Measurements from ENCODE around the gene GGN. TPM values are rescaled to one million over a fixed set of nuclear protein-coding genes. Genes with fewer than 3 reads are reported as not detected.
"Not testable (repeated sequence)": the region's sequence is repeated elsewhere in the genome, so short reads cannot be mapped to it uniquely, and the experiment has no call there.

GGN gene
- total RNA-seq, 2 donors from 2014 or later: not detected

DNA sequence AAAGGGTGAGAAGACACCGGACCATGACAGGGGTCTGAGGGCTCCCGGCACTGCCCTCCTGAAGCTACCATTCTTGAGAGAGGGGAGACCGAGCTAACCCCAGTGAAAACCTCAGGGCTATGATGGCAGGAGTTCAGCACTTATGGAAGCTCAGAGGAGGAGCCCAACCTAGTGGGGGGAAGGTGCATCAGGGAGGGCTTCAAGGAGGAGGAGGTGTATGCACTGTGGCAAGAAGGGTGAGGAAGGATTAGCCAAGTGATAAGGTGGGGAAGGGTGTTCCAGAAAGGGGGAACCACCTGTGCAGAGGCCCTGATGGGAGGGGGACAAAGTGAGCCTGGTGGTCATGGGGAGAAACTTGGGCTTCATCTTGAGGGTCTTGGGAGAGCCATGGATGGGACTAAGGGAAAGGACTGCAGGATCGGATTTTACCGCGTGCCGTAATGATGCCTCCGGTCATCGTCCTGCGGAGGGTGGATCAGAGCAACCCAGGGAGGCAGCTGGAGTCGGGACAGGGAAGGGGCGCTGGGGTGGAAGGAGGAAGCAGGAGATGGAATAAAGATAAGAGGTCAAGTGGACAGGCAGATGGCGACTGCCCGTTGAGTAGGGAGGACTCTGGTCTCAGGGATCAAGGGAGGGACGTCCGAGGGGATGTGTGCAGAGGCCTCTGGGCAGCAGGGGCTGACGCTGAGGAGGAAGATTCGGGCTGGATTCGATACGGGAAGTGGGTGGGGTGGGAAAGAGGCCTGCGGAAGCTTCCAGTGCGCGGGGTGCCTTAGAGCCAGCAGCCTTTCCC lies 26.8 kb downstream of the GGN start:
- Mint-ChIP-seq H3K36me3 (ENCODE audit: low read depth) (no peaks in the 10 kb centered on the region), H3K27me3 (no peaks in the 10 kb centered on the region), H3K4me1 (peaks cover 11% of the 10 kb centered on the region), H3K4me3 (peak overlapping the region; percentile 87), H3K27ac (peak overlapping the region; percentile 34)
- H3K9me3 ChIP-seq (ENCODE audit: control insufficient read depth, low read length, poor library complexity, severe bottlenecking): no peaks in the 10 kb centered on the region
- no peak for ATAC-seq
- no peak for DNase-seq

GRCh38 chr19:38360351-38360750 lies 27.5 kb downstream of the GGN start:
- no peaks in the 10 kb centered on the region for H3K27me3 Mint-ChIP-seq
- DNase-seq (no peak), ATAC-seq (no peak)
- H3K4me3 Mint-ChIP-seq: peak overlapping the region; percentile 87
- peak overlapping the region; percentile 34 for H3K27ac Mint-ChIP-seq
- H3K36me3 Mint-ChIP-seq (ENCODE audit: low read depth): no peaks in the 10 kb centered on the region
- no peaks in the 10 kb centered on the region for H3K9me3 ChIP-seq (ENCODE audit: control insufficient read depth, low read length, poor library complexity, severe bottlenecking)
- peaks cover 12% of the 10 kb centered on the region for H3K4me1 Mint-ChIP-seq

DNA sequence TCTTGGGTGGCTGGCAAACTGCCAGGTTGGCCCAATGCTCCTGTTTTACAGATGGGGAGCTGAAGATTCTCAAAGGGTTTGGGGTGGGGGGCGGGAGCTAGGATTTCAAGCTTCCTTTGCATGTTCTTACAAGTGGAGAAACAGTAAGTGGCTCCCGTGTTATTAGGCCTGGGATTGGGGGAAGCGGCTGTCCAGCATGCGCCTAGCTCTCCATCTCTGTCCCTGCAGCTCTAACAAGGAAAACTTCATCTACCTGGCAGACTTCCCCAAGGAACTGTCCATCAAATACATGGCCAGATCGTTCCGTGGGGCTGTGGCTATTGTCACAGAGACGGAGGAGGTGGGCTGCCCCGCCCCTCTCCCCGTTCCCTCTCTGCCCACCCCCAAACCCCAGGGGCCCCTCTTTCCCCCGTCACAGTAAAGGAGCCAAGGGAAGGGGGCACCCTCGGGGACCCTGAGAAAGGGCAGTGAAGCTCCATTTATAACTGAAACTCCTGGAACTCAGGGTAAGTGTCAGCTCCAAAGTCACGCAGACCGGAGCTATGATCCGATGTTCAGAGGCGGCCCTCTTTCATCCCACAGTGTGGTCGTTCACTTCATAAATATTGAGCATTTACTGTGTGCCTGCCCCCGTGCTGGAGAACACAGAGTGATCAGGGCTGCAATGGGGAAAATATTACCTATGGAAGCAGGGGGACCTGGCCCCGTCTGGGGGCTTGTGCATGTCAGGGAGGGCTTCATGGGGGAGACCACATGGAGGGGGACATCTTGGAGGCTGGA lies 28.4 kb downstream of the GGN start:
- Mint-ChIP-seq H3K27me3 (peaks cover 2% of the 10 kb centered on the region), H3K4me3 (peak overlapping the region; percentile 51), H3K36me3 (ENCODE audit: low read depth) (no peaks in the 10 kb centered on the region), H3K27ac (no peak overlapping the region), H3K4me1 (peaks cover 12% of the 10 kb centered on the region)
- DNase-seq (no peak), ATAC-seq (no peak)
- no peaks in the 10 kb centered on the region for H3K9me3 ChIP-seq (ENCODE audit: control insufficient read depth, low read length, poor library complexity, severe bottlenecking)

GRCh38 chr19:38358071-38358470 lies 29.8 kb downstream of the GGN start:
- Mint-ChIP-seq H3K27me3 (peaks cover 5% of the 10 kb centered on the region), H3K36me3 (ENCODE audit: low read depth) (no peaks in the 10 kb centered on the region), H3K4me1 (peaks cover 12% of the 10 kb centered on the region), H3K4me3 (no peak overlapping the region), H3K27ac (no peak overlapping the region)
- ATAC-seq: no peak
- no peaks in the 10 kb centered on the region for H3K9me3 ChIP-seq (ENCODE audit: control insufficient read depth, low read length, poor library complexity, severe bottlenecking)
- no peak for DNase-seq

DNA sequence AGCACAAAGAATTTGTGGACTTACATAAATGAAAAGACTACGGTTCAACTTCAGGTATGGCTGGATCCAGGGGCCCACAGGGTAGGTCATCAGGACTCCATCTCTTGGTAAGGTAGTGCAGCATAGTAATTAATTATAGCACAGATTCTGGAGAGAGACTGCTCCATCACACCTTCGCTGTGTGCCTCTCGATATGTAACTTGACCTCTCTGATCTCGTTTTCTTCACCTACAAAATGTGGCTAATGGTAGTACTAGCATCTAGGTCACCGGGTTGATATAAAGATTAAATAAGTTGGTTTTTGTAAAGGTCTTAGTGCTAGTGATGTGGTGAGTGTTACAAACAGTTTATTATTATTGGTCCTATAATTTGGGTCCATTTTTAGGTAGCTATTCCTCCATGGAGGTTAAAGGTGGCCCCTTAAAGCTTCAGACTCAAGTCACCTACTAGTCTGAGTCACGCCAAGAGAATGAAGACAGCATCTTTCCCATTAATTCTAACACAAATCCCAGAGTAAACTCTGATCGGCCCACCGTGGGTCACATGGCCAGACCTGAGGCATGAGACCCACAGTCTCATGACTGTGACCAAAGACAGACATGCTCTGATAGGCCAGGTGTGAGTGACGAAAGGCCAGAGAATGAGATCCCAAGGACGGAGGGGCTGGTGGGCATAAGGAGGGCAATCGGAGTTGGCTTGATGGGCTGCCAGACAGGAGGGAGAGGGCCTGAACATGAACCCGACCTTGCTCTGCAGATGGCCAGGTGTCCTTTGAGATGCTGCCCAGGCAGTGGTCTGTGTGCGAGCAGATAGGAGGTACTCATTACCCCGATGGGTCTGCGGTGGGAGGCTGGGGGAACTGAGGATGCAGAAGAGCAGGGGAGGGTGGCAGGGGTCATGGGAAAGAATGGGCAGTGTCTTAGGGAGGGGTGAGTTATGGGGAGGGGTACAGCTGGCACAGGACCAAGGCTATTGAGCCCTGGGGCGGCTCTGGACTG lies 31.8 kb downstream of the GGN start:
- peaks cover 5% of the 10 kb centered on the region for H3K27me3 Mint-ChIP-seq

GRCh38 chr19:38352611-38353010 lies 35.2 kb downstream of the GGN start:
- Mint-ChIP-seq H3K27ac (no peak overlapping the region), H3K36me3 (ENCODE audit: low read depth) (peaks cover 2% of the 10 kb centered on the region)
- no peak for DNase-seq

More for the DNA sequence above, 31.8 kb downstream of the GGN start:
- DNase-seq (no peak), ATAC-seq (no peak)
- peaks cover 8% of the 10 kb centered on the region for H3K4me1 Mint-ChIP-seq
- H3K9me3 ChIP-seq (ENCODE audit: control insufficient read depth, low read length, poor library complexity, severe bottlenecking): no peaks in the 10 kb centered on the region
- peaks cover 2% of the 10 kb centered on the region for H3K36me3 Mint-ChIP-seq (ENCODE audit: low read depth)
- peak overlapping the region; percentile 32 for H3K27ac Mint-ChIP-seq
- no peak overlapping the region for H3K4me3 Mint-ChIP-seq

DNA sequence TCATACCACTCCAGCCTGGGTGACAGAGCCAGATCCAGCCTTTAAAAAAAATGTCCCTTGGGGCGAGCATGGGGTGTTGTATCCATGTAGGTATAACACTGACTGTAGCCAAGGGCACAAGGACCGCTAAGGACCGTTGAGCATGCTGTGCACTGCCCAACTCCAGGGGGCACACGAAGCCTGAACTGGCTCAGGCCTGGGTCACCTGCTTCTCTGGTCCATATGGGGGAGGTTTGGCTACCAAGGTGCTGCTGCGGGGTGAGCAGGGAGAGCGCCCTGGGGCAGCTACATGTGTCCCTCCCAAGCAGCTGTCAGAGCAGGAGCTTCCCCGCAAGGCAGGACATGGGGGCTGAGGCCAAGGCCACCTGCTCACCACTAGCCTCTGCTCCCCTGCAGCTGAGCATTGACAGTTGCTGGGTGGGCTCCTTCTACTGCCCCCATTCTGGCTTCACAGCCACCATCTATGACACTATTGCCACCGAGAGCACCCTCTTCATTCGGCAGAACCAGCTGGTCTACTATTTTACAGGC lies 35.9 kb downstream of the GGN start:
- Mint-ChIP-seq H3K27ac (no peak overlapping the region), H3K4me1 (peaks cover 6% of the 10 kb centered on the region), H3K4me3 (no peak overlapping the region), H3K27me3 (peaks cover 5% of the 10 kb centered on the region), H3K36me3 (ENCODE audit: low read depth) (peaks cover 2% of the 10 kb centered on the region)
- no peaks in the 10 kb centered on the region for H3K9me3 ChIP-seq (ENCODE audit: control insufficient read depth, low read length, poor library complexity, severe bottlenecking)
- ATAC-seq (no peak), DNase-seq (no peak)

More at GRCh38 chr19:38352611-38353010, 35.2 kb downstream of the GGN start:
- ATAC-seq: no peak
- H3K9me3 ChIP-seq (ENCODE audit: control insufficient read depth, low read length, poor library complexity, severe bottlenecking): no peaks in the 10 kb centered on the region
- Mint-ChIP-seq H3K4me3 (no peak overlapping the region), H3K4me1 (peaks cover 6% of the 10 kb centered on the region), H3K27me3 (peaks cover 5% of the 10 kb centered on the region)

- DNase-seq (no peak), ATAC-seq (no peak)
- H3K27ac Mint-ChIP-seq: no peak overlapping the region
- H3K36me3 Mint-ChIP-seq (ENCODE audit: low read depth): peaks cover 2% of the 10 kb centered on the region
- no peaks in the 10 kb centered on the region for H3K9me3 ChIP-seq (ENCODE audit: control insufficient read depth, low read length, poor library complexity, severe bottlenecking)
- H3K4me1 Mint-ChIP-seq: peaks cover 3% of the 10 kb centered on the region
- no peak overlapping the region for H3K4me3 Mint-ChIP-seq
- peaks cover 5% of the 10 kb centered on the region for H3K27me3 Mint-ChIP-seq
Observed at GRCh38 chr19:38350883-38351282, 37.0 kb downstream of the GGN start.

- no peak overlapping the region for H3K4me3 Mint-ChIP-seq
- H3K27ac Mint-ChIP-seq: no peak overlapping the region
- H3K36me3 Mint-ChIP-seq (ENCODE audit: low read depth): peaks cover 3% of the 10 kb centered on the region
- ATAC-seq (no peak), DNase-seq (no peak)
- H3K27me3 Mint-ChIP-seq: no peaks in the 10 kb centered on the region
- peaks cover 5% of the 10 kb centered on the region for H3K4me1 Mint-ChIP-seq
- no peaks in the 10 kb centered on the region for H3K9me3 ChIP-seq (ENCODE audit: control insufficient read depth, low read length, poor library complexity, severe bottlenecking)
Observed at GRCh38 chr19:38346837-38347236, 41.0 kb downstream of the GGN start.

DNA sequence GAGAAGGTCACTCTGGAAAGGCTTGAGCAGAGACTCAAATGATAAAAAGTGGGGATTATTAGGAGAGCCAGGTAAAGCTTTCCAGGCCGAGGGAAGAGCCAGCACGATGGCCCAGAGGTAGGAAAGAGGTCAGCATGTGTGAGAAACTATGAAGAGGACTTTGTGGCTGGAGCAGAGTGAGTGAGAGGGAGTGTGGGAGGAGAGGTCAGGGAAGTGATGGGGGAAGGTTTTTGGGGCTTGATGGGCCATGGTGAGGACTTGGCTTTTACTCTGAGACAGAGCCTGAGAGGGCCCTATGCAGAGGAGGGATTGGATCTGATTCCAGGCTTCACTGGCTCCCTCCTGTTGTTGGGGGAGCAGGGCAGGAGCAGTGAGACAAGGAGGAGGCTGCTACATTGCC lies 46.9 kb downstream of the GGN start:
- Mint-ChIP-seq H3K4me3 (no peak overlapping the region), H3K36me3 (ENCODE audit: low read depth) (peaks cover 9% of the 10 kb centered on the region), H3K27ac (no peak overlapping the region), H3K27me3 (no peaks in the 10 kb centered on the region), H3K4me1 (peaks cover 23% of the 10 kb centered on the region)
- no peak for DNase-seq
- no peak for ATAC-seq
- no peaks in the 10 kb centered on the region for H3K9me3 ChIP-seq (ENCODE audit: control insufficient read depth, low read length, poor library complexity, severe bottlenecking)

- not testable (repeated sequence) for H3K36me3 Mint-ChIP-seq (ENCODE audit: low read depth); H3K27me3 Mint-ChIP-seq; H3K9me3 ChIP-seq (ENCODE audit: control insufficient read depth, low read length, poor library complexity, severe bottlenecking); ATAC-seq; H3K27ac Mint-ChIP-seq; DNase-seq; H3K4me3 Mint-ChIP-seq
- peaks cover 24% of the 10 kb centered on the region for H3K4me1 Mint-ChIP-seq
Observed at GRCh38 chr19:38339011-38339410, 48.8 kb downstream of the GGN start.

DNA sequence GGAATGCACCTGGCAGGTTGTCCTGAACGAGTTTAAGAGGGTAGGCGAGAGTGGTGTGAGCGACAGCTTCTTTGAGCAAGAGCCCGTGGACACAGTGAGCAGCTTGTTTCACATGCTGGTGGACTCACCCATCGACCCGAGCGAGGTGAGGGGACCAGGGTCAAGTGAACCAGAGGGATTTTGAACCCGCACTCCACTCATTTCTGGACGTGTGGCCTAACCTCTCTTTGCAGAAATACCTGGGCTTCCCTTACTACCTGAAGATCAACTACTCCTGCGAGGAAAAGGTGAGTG lies 50.5 kb downstream of the GGN start:
- peaks cover 6% of the 10 kb centered on the region for H3K36me3 Mint-ChIP-seq (ENCODE audit: low read depth)

More for the DNA sequence above, 50.5 kb downstream of the GGN start:
- DNase-seq (no peak), ATAC-seq (no peak)
- no peaks in the 10 kb centered on the region for H3K9me3 ChIP-seq (ENCODE audit: control insufficient read depth, low read length, poor library complexity, severe bottlenecking)
- Mint-ChIP-seq H3K27ac (peak overlapping the region; percentile 95), H3K27me3 (no peaks in the 10 kb centered on the region), H3K4me3 (peak overlapping the region; percentile 99), H3K4me1 (peaks cover 23% of the 10 kb centered on the region)
